ENCODE data around the gene EN1.

DNA sequence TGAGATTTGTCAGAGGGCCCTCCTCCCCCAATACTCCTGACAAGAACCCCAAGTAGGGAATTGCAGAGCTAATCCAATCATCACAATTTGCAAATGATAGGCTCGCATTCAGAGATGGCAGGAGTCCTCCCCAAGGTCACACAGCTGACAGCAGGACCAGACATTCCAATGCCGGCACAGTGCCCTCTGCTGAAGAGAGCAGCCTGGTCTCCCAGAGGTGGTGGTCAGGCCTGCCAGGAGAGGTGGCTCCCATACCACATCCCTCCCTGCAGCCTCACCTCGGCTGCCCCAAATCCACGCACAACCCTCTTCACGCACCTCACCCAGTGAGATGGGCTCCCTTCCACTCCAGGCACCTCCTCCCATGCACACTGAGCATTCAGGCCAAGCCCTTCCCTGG is 25.4 kb downstream of the EN1 start:
- TF ChIP-seq, protein P1, sequence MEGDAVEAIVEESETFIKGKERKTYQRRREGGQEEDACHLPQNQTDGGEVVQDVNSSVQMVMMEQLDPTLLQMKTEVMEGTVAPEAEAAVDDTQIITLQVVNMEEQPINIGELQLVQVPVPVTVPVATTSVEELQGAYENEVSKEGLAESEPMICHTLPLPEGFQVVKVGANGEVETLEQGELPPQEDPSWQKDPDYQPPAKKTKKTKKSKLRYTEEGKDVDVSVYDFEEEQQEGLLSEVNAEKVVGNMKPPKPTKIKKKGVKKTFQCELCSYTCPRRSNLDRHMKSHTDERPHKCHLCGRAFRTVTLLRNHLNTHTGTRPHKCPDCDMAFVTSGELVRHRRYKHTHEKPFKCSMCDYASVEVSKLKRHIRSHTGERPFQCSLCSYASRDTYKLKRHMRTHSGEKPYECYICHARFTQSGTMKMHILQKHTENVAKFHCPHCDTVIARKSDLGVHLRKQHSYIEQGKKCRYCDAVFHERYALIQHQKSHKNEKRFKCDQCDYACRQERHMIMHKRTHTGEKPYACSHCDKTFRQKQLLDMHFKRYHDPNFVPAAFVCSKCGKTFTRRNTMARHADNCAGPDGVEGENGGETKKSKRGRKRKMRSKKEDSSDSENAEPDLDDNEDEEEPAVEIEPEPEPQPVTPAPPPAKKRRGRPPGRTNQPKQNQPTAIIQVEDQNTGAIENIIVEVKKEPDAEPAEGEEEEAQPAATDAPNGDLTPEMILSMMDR (conservative IDR thresholded peaks at IDR 0.05 in 1 of 2, IDR thresholded peaks at IDR 0.05 in 1 of 2; ENCODE audit: extremely low read depth in 1 of 2, insufficient read depth in 1 of 2, low read depth in 1 of 2, low read length in 2 of 2), result no peak
- no peak for TF ChIP-seq EZH2 (IDR thresholded peaks at IDR 0.05; ENCODE audit: borderline replicate concordance, low read length)
